IgD-negative memory B cell (primary cell): ENCODE data around the gene FHIP2A. TPM values are rescaled to one million over a fixed set of nuclear protein-coding genes. Genes with fewer than 3 reads are reported as not detected.

Experiments
- H3K27ac Mint-ChIP-seq, 3 donors: one replicate each; pipeline ENCODE4 v1.8.0; 2020 to 2022; ENCODE audit warnings: mild to moderate bottlenecking in 3 of 3, mixed read lengths in 3 of 3, moderate library complexity in 1 of 3
- H3K27me3 Mint-ChIP-seq: one replicate; pipeline ENCODE4 v1.8.0; 2021; ENCODE audit warnings: mixed read lengths
- H3K36me3 Mint-ChIP-seq: one replicate; pipeline ENCODE4 v1.8.0; 2020; ENCODE audit warnings: mild to moderate bottlenecking, mixed read lengths
- H3K4me1 Mint-ChIP-seq, 3 donors: one replicate each; pipeline ENCODE4 v1.8.0; 2020 to 2022; ENCODE audit warnings: mixed read lengths in 3 of 3, mild to moderate bottlenecking in 1 of 3
- H3K4me3 Mint-ChIP-seq, 4 donors: one replicate each; pipeline ENCODE4 v1.8.0; 2020 to 2022; ENCODE audit warnings: mild to moderate bottlenecking in 4 of 4, mixed read lengths in 4 of 4, moderate library complexity in 3 of 4
- H3K9me3 Mint-ChIP-seq, 3 donors: one replicate each; pipeline ENCODE4 v1.8.0; 2020 to 2021; ENCODE audit warnings: mixed read lengths in 3 of 3, mild to moderate bottlenecking in 1 of 3
- polyA plus RNA-seq: library from polyadenylated mRNA; unstranded; fragments of 300-500 nt; fragmentation: Illumina TruSeq; gene quantifications from one replicate; pipeline ENCODE4 v1.2.3, GENCODE V29; 2021

Gene FHIP2A
- polyA plus RNA-seq, 1 donor from 2014 or later: 8.8 TPM

- H3K36me3 Mint-ChIP-seq: peaks cover 2% of the 10 kb centered on the region
- H3K27ac Mint-ChIP-seq: peak overlapping the region in 1 of 3 donors; percentile 17
- peak overlapping the region in 1 of 4 donors; percentile 82 for H3K4me3 Mint-ChIP-seq
- no peaks in the 10 kb centered on the region for H3K9me3 Mint-ChIP-seq
- peaks cover 0 to 2% (median 0%) of the 10 kb centered on the region in 3 donors for H3K4me1 Mint-ChIP-seq
- no peaks in the 10 kb centered on the region for H3K27me3 Mint-ChIP-seq
Observed at GRCh38 chr10:114801411-114801813, 20.2 kb upstream of the FHIP2A start.

GRCh38 chr10:114802177-114802576, 19.4 kb upstream of the FHIP2A start:
- Mint-ChIP-seq H3K27ac (no peak overlapping the region), H3K27me3 (no peaks in the 10 kb centered on the region), H3K4me3 (no peak overlapping the region), H3K9me3 (no peaks in the 10 kb centered on the region), H3K36me3 (peaks cover 2% of the 10 kb centered on the region), H3K4me1 (peaks cover 0 to 2% (median 0%) of the 10 kb centered on the region in 3 donors)

- Mint-ChIP-seq H3K4me3 (no peak overlapping the region), H3K4me1 (peaks cover 11 to 12% (median 12%) of the 10 kb centered on the region in 3 donors), H3K27ac (no peak overlapping the region), H3K36me3 (peaks cover 2% of the 10 kb centered on the region), H3K9me3 (peaks cover 0 to 8% (median 0%) of the 10 kb centered on the region in 3 donors), H3K27me3 (no peaks in the 10 kb centered on the region)
Observed at GRCh38 chr10:114806562-114807391, 14.8 kb upstream of the FHIP2A start.

GRCh38 chr10:114808982-114809381, 12.6 kb upstream of the FHIP2A start:
- H3K9me3 Mint-ChIP-seq: peaks cover 0 to 8% (median 0%) of the 10 kb centered on the region in 3 donors
- no peak overlapping the region for H3K4me3 Mint-ChIP-seq
- peak overlapping the region in 1 of 3 donors; percentile 29 for H3K27ac Mint-ChIP-seq
- H3K36me3 Mint-ChIP-seq: peaks cover 2% of the 10 kb centered on the region
- H3K4me1 Mint-ChIP-seq: peaks cover 11 to 14% (median 14%) of the 10 kb centered on the region in 3 donors
- H3K27me3 Mint-ChIP-seq: no peaks in the 10 kb centered on the region

GRCh38 chr10:114810926-114811325, 10.7 kb upstream of the FHIP2A start:
- Mint-ChIP-seq H3K27ac (no peak overlapping the region), H3K27me3 (no peaks in the 10 kb centered on the region), H3K4me3 (peak overlapping the region in 1 of 4 donors; percentile 15), H3K9me3 (peaks cover 0 to 8% (median 0%) of the 10 kb centered on the region in 3 donors), H3K36me3 (peaks cover 2% of the 10 kb centered on the region), H3K4me1 (peaks cover 11 to 14% (median 14%) of the 10 kb centered on the region in 3 donors)

- H3K27me3 Mint-ChIP-seq: no peaks in the 10 kb centered on the region
- H3K27ac Mint-ChIP-seq: peak overlapping the region in 1 of 3 donors; percentile 32
- no peak overlapping the region for H3K4me3 Mint-ChIP-seq
- H3K9me3 Mint-ChIP-seq: peaks cover 0 to 8% (median 0%) of the 10 kb centered on the region in 3 donors
- peaks cover 11 to 14% (median 14%) of the 10 kb centered on the region in 3 donors for H3K4me1 Mint-ChIP-seq
- H3K36me3 Mint-ChIP-seq: peaks cover 2% of the 10 kb centered on the region
Observed at GRCh38 chr10:114811862-114812261, 9.7 kb upstream of the FHIP2A start.

- H3K4me1 Mint-ChIP-seq: peaks cover 7 to 9% (median 7%) of the 10 kb centered on the region in 3 donors
- no peaks in the 10 kb centered on the region for H3K27me3 Mint-ChIP-seq
- no peak overlapping the region for H3K4me3 Mint-ChIP-seq
- peaks cover 0 to 4% (median 0%) of the 10 kb centered on the region in 3 donors for H3K9me3 Mint-ChIP-seq
- H3K27ac Mint-ChIP-seq: no peak overlapping the region
- peaks cover 2% of the 10 kb centered on the region for H3K36me3 Mint-ChIP-seq
Observed at GRCh38 chr10:114815791-114816190, 5.8 kb upstream of the FHIP2A start.

- Mint-ChIP-seq H3K9me3 (peaks cover 0 to 2% (median 0%) of the 10 kb centered on the region in 3 donors), H3K27me3 (no peaks in the 10 kb centered on the region), H3K27ac (no peak overlapping the region), H3K4me1 (peaks cover 2 to 6% (median 4%) of the 10 kb centered on the region in 3 donors), H3K4me3 (no peak overlapping the region), H3K36me3 (peaks cover 2% of the 10 kb centered on the region)
Observed at GRCh38 chr10:114816308-114816707, 5.3 kb upstream of the FHIP2A start.

- Mint-ChIP-seq H3K4me1 (peaks cover 8 to 16% (median 10%) of the 10 kb centered on the region in 3 donors), H3K27ac (no peak overlapping the region), H3K4me3 (peak overlapping the region in 1 of 4 donors; percentile 95), H3K27me3 (no peaks in the 10 kb centered on the region), H3K9me3 (no peaks in the 10 kb centered on the region), H3K36me3 (peaks cover 2% of the 10 kb centered on the region)
Observed at GRCh38 chr10:114819322-114819721, 2.3 kb upstream of the FHIP2A start.

- Mint-ChIP-seq H3K4me3 (peak overlapping the region; percentile 94 to 99 (median 97)), H3K27ac (peak overlapping the region; percentile 94 to 98 (median 94)), H3K27me3 (no peaks in the 10 kb centered on the region), H3K9me3 (peaks cover 0 to 2% (median 0%) of the 10 kb centered on the region in 3 donors), H3K4me1 (peaks cover 21 to 32% (median 25%) of the 10 kb centered on the region in 3 donors), H3K36me3 (peaks cover 2% of the 10 kb centered on the region)
Observed at GRCh38 chr10:114821915-114822443, 399 bp downstream of the FHIP2A start.

- peak overlapping the region; percentile 94 to 99 (median 97) for H3K4me3 Mint-ChIP-seq
- H3K27ac Mint-ChIP-seq: peak overlapping the region; percentile 94 to 98 (median 94)
- peaks cover 2% of the 10 kb centered on the region for H3K36me3 Mint-ChIP-seq
- no peaks in the 10 kb centered on the region for H3K27me3 Mint-ChIP-seq
- peaks cover 23 to 32% (median 26%) of the 10 kb centered on the region in 3 donors for H3K4me1 Mint-ChIP-seq
- H3K9me3 Mint-ChIP-seq: peaks cover 0 to 2% (median 0%) of the 10 kb centered on the region in 3 donors
Observed at GRCh38 chr10:114822444-114823076, 980 bp downstream of the FHIP2A start.

- Mint-ChIP-seq H3K27me3 (no peaks in the 10 kb centered on the region), H3K4me1 (peaks cover 23 to 32% (median 26%) of the 10 kb centered on the region in 3 donors), H3K9me3 (peaks cover 0 to 2% (median 0%) of the 10 kb centered on the region in 3 donors), H3K4me3 (peak overlapping the region; percentile 94 to 99 (median 97)), H3K27ac (peak overlapping the region in 2 of 3 donors; percentile 94 to 98), H3K36me3 (peaks cover 2% of the 10 kb centered on the region)
Observed at GRCh38 chr10:114823077-114823463, 1.5 kb downstream of the FHIP2A start.

GRCh38 chr10:114824391-114824790, 2.8 kb downstream of the FHIP2A start:
- H3K4me3 Mint-ChIP-seq: peak overlapping the region in 3 of 4 donors; percentile 50 to 71 (median 67)
- peaks cover 0 to 2% (median 0%) of the 10 kb centered on the region in 3 donors for H3K9me3 Mint-ChIP-seq
- peaks cover 30 to 34% (median 33%) of the 10 kb centered on the region in 3 donors for H3K4me1 Mint-ChIP-seq
- H3K27ac Mint-ChIP-seq: peak overlapping the region in 1 of 3 donors; percentile 43
- peaks cover 2% of the 10 kb centered on the region for H3K36me3 Mint-ChIP-seq
- H3K27me3 Mint-ChIP-seq: no peaks in the 10 kb centered on the region

- H3K36me3 Mint-ChIP-seq: peaks cover 4% of the 10 kb centered on the region
- H3K4me1 Mint-ChIP-seq: peaks cover 35 to 44% (median 42%) of the 10 kb centered on the region in 3 donors
- no peak overlapping the region for H3K4me3 Mint-ChIP-seq
- H3K9me3 Mint-ChIP-seq: peaks cover 0 to 2% (median 0%) of the 10 kb centered on the region in 3 donors
- H3K27me3 Mint-ChIP-seq: no peaks in the 10 kb centered on the region
- H3K27ac Mint-ChIP-seq: peak overlapping the region in 2 of 3 donors; percentile 1 to 3
Observed at GRCh38 chr10:114825513-114826253, 4.1 kb downstream of the FHIP2A start.
